ENCODE data around the gene FOXJ3. TPM values are rescaled to one million over a fixed set of nuclear protein-coding genes. Genes with fewer than 3 reads are reported as not detected.
A peak's percentile ranks its signal among the peaks of the same experiment; 100 is the strongest.

The FOXJ3 gene
- total RNA-seq, 2 donors from 2014 or later, result 44.5 to 47.5 TPM

DNA sequence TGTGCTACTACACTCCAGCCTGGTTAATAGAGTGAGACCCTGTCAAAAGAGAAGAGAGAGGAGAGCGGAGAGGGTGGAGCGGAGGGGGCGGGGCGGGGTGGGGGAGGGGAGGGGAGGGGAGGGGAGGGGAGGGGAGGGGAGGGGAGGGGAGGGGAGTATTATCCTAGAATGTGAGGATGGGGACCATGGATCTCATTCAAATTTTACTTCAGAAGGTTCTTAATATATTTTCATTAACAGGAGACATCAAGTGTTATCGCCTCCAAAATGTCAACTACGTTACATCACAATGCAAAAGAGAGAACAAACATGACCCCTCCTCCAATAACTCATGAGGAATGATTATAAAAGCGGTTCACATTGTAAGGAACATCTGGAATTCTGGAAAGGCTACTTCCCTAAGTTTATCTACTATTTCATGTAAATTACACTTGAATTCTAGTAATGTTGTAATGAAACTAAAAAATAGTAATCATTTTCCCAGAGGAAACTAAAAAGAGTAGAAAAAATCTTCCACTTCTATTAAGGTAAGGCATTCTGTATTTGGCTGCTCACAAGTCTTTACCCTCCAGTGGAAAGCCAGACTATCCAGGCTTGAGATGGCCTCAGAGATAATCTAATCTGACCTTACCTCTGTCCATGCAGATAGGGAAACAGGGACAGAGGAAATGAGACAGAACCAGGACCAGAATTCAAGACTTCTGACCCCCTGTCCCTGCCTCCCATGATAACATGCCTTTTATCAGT, 151.7 kb downstream of the FOXJ3 start:
- Mint-ChIP-seq H3K4me3 (no peak overlapping the region), H3K36me3 (ENCODE audit: insufficient read depth in 2 of 2) (peaks cover 0 to 5% of the 10 kb centered on the region in 2 donors), H3K27me3 (ENCODE audit: low read depth) (no peaks in the 10 kb centered on the region), H3K4me1 (ENCODE audit: low read depth) (peaks cover 9% of the 10 kb centered on the region), H3K9me3 (no peaks in the 10 kb centered on the region), H3K27ac (no peak overlapping the region)
- ATAC-seq (replicated peaks in 1 of 2) (no peak), DNase-seq (no peak)

DNA sequence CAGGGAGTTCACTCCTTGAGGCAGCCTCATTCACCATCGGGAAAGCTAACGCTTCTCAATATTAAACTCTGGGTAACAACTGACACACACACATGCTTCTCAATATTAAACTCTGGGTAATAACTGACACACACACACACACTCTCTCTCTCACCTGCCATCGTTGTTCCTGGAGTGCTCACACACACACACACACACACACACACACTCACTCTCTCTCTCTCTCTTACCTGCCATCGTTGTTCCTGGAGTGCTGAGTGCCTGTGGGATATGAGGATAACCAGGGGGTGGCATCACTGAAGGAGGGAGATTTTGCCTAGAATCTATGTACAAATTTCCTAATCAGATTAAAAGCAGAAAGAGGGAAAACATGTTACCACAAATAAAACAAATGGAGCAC, 153.3 kb downstream of the FOXJ3 start:
- Mint-ChIP-seq H3K4me3 (no peak overlapping the region), H3K27me3 (ENCODE audit: low read depth) (no peaks in the 10 kb centered on the region), H3K27ac (no peak overlapping the region), H3K9me3 (no peaks in the 10 kb centered on the region), H3K36me3 (ENCODE audit: insufficient read depth in 2 of 2) (peaks cover 0 to 1% of the 10 kb centered on the region in 2 donors), H3K4me1 (ENCODE audit: low read depth) (peaks cover 9% of the 10 kb centered on the region)
- no peak for DNase-seq
- ATAC-seq (replicated peaks in 1 of 2), result no peak

DNA sequence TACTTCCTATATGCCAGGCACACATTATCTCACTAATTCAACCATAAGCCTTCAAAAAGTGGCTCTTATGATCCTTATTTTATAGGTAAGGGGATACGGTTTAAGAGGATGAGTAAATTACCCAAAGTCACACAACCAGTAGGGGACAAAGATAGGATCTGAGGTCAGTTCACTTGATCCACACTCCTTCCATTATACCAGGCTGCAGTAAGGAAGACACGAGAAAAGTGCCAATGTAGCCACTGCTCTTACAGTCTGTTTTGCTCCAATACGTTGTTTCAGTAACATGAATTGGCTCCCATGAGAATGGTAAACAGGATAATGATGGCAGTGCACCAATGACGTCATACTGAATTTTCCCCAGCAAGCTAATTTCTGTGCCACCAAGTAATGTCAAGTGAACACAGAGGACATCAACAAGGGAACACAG, 155.1 kb downstream of the FOXJ3 start:
- Mint-ChIP-seq H3K4me1 (ENCODE audit: low read depth) (no peaks in the 10 kb centered on the region), H3K9me3 (no peaks in the 10 kb centered on the region), H3K27me3 (ENCODE audit: low read depth) (no peaks in the 10 kb centered on the region), H3K36me3 (ENCODE audit: insufficient read depth in 2 of 2) (peaks cover 0 to 1% of the 10 kb centered on the region in 2 donors), H3K4me3 (no peak overlapping the region), H3K27ac (no peak overlapping the region)
- ATAC-seq (replicated peaks in 1 of 2) (no peak), DNase-seq (no peak)

DNA sequence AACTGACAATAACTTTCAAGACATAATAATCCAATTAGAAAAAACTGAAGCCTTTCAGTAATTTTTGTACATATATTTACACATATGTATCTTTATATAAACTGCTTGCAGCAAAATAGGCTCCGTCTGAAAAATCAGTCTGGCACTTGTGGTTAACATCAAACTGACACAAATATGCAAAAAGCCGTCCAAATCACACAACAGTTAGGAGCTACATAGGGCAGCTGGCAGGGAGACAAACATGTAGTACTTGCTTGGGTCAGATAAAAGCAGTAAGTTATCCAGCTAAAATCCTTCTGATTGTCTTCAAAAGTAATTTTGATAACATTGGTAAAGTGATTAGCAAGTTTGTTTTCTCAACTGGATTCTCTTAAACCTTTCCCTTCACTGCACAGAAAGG, 155.8 kb downstream of the FOXJ3 start:
- Mint-ChIP-seq H3K27me3 (ENCODE audit: low read depth) (no peaks in the 10 kb centered on the region), H3K36me3 (ENCODE audit: insufficient read depth in 2 of 2) (peaks cover 0 to 1% of the 10 kb centered on the region in 2 donors), H3K4me1 (ENCODE audit: low read depth) (no peaks in the 10 kb centered on the region), H3K27ac (no peak overlapping the region), H3K9me3 (no peaks in the 10 kb centered on the region), H3K4me3 (no peak overlapping the region)
- no peak for ATAC-seq (replicated peaks in 1 of 2)
- no peak for DNase-seq

DNA sequence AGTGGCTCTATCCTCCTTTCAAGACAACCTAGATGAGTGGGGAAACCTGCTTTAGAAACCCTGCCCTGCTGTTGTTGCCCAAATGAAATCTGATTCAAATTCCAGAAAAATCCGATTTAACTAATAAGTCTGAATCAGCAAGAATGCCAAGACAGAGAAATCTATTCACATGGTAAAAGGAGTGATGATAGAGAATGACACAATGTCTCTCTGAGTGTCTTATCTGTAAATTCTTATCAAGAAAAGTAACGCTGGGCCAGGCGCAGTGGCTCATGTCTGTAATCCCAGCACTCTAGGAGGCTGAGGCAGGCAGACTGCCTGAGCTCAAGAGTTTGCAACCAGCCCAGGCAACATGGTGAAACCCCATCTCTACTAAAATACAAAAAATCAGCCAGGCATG, 156.8 kb downstream of the FOXJ3 start:
- no peaks in the 10 kb centered on the region for H3K27me3 Mint-ChIP-seq (ENCODE audit: low read depth)
- DNase-seq (no peak), ATAC-seq (replicated peaks in 1 of 2) (no peak)
- H3K9me3 Mint-ChIP-seq, result no peaks in the 10 kb centered on the region
- H3K4me3 Mint-ChIP-seq, result no peak overlapping the region
- no peaks in the 10 kb centered on the region for H3K4me1 Mint-ChIP-seq (ENCODE audit: low read depth)
- H3K27ac Mint-ChIP-seq, result no peak overlapping the region
- peaks cover 0 to 1% of the 10 kb centered on the region in 2 donors for H3K36me3 Mint-ChIP-seq (ENCODE audit: insufficient read depth in 2 of 2)

DNA sequence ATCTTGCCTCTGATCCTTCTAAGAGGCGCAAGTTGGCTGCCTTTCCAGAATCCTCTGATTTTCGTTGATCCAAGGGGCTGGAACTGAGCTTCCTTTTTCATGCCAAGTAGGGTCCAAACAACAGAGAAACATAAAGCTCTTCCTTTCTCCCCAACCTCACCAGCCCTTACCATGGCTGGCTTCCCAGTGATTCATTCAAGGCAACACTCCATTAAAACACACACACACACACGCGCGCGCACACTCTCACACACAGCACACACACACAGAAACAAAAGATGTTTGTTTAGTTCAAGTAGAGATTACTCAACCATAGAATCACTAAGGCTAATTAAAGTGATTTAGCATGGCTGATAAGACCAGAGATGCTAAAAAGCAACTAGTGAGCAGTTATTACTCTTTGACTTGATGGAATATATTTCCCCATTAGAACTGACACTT, 157.5 kb downstream of the FOXJ3 start:
- Mint-ChIP-seq H3K9me3 (no peaks in the 10 kb centered on the region), H3K4me1 (ENCODE audit: low read depth) (no peaks in the 10 kb centered on the region), H3K36me3 (ENCODE audit: insufficient read depth in 2 of 2) (peaks cover 0 to 1% of the 10 kb centered on the region in 2 donors), H3K4me3 (no peak overlapping the region), H3K27me3 (ENCODE audit: low read depth) (no peaks in the 10 kb centered on the region), H3K27ac (no peak overlapping the region)
- DNase-seq (no peak), ATAC-seq (replicated peaks in 1 of 2) (no peak)

DNA sequence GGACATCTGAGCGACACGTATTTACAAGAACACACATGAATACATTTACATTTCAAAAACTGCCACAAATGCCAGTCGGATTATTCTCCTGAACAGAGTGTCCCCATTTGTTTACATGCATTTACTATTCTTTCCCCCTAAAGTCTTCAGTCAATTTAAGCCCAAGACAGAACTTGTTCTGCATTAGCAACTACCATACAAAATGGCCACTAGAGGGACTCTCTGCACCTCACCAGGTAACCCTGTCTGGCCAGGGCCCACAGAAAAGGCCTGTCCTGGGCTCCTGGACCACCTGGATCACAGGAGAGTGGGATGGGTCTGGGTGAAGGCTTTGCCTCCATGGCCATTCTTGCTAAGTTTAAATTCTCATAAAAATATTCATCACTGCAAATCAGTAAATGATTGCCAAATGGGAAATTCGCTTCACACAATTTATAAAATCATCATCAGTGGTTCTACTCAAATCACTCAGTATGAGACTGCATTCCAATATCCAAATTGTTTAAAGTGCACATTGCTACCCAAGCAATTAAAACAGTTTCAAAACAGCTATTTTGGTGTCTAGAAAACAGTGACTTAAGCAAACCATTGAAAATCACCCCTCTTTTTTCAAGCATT, 158.0 kb downstream of the FOXJ3 start:
- DNase-seq, result peak in 1 of 2 donors; percentile 15
- H3K36me3 Mint-ChIP-seq (ENCODE audit: insufficient read depth in 2 of 2), result peaks cover 0 to 1% of the 10 kb centered on the region in 2 donors
- ATAC-seq (replicated peaks in 1 of 2), result peak; percentile 48 to 57
- H3K27me3 Mint-ChIP-seq (ENCODE audit: low read depth), result no peaks in the 10 kb centered on the region
- no peaks in the 10 kb centered on the region for H3K9me3 Mint-ChIP-seq
- no peak overlapping the region for H3K4me3 Mint-ChIP-seq
- no peak overlapping the region for H3K27ac Mint-ChIP-seq
- H3K4me1 Mint-ChIP-seq (ENCODE audit: low read depth), result no peaks in the 10 kb centered on the region

DNA sequence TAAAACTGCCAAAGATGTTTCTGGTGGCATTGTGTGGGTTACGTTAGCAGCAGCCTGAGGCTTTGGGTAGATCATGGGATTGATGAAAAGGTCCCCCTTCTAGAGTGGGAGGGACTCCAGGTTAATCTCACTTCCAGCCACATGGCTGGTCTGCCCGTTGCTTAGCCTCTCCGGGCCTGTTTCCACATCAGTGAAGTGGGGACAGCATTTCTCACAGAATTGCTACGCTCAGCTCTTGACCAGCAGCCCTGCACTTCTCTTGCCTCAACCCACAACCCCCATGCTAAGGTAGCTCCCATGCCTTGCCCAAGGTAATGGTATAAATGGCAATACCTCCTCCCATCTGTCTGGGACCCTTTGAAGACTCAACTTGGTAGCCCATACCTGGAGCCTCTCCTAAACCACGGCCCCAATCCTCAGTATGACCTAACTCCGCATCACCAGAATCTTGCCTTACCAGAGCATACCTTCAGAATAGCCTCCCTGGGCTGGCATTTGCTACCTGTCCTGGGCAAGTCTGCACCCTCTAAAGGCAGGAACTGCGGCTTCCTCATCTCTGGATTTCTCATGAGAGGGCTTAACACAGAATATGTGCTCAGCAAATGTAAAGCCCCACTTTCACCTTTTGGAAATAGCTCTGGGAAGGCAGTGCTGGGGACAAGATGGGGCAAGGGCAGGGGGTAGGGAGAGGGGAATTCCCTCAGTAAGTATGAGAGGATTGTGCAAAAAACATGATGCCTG, 159.6 kb downstream of the FOXJ3 start:
- H3K36me3 Mint-ChIP-seq (ENCODE audit: insufficient read depth in 2 of 2), result peaks cover 0 to 1% of the 10 kb centered on the region in 2 donors
- ATAC-seq (replicated peaks in 1 of 2), result no peak
- no peaks in the 10 kb centered on the region for H3K4me1 Mint-ChIP-seq (ENCODE audit: low read depth)
- H3K27me3 Mint-ChIP-seq (ENCODE audit: low read depth), result no peaks in the 10 kb centered on the region
- H3K9me3 Mint-ChIP-seq, result no peaks in the 10 kb centered on the region
- H3K27ac Mint-ChIP-seq, result no peak overlapping the region
- H3K4me3 Mint-ChIP-seq, result no peak overlapping the region
- no peak for DNase-seq

DNA sequence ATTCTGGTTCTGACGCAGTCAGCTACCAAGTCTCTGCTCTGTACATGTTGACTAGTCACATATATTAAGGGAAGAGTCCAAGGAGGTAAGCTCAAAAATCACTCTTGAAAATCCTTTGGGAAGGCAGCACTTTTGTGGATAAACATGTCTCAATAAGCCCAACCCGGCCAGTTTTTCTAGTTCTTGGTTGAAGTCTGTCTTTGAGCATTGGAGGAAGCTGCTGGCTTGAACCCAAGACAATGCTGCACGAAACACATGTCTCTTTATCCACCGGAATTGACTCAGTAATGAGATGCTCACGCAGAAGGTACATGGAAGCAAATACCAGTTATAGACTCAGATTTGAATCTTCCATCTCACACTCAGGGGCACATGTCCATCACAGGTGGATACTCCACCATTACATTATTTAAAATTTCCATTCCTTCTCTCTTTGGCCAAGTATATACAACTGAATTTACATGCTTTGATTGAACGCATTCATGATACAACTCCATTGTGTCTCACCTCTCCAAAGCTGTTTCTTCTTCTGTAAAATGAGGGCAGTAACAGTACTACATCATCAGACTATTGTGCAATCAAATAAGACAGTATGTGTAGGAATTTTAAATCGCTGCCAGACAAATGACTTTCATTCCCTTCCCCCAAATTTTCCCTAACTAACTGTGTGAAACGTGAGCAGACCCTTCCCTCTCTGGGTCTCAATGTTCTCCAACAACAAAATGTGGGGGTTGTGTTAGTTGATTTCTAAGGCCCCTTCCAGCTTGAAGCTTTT, 160.9 kb downstream of the FOXJ3 start:
- DNase-seq, result no peak
- H3K36me3 Mint-ChIP-seq (ENCODE audit: insufficient read depth in 2 of 2), result peaks cover 0 to 1% of the 10 kb centered on the region in 2 donors
- H3K4me1 Mint-ChIP-seq (ENCODE audit: low read depth), result no peaks in the 10 kb centered on the region
- no peaks in the 10 kb centered on the region for H3K27me3 Mint-ChIP-seq (ENCODE audit: low read depth)
- no peaks in the 10 kb centered on the region for H3K9me3 Mint-ChIP-seq
- no peak overlapping the region for H3K27ac Mint-ChIP-seq
- ATAC-seq (replicated peaks in 1 of 2), result no peak
- H3K4me3 Mint-ChIP-seq, result no peak overlapping the region

DNA sequence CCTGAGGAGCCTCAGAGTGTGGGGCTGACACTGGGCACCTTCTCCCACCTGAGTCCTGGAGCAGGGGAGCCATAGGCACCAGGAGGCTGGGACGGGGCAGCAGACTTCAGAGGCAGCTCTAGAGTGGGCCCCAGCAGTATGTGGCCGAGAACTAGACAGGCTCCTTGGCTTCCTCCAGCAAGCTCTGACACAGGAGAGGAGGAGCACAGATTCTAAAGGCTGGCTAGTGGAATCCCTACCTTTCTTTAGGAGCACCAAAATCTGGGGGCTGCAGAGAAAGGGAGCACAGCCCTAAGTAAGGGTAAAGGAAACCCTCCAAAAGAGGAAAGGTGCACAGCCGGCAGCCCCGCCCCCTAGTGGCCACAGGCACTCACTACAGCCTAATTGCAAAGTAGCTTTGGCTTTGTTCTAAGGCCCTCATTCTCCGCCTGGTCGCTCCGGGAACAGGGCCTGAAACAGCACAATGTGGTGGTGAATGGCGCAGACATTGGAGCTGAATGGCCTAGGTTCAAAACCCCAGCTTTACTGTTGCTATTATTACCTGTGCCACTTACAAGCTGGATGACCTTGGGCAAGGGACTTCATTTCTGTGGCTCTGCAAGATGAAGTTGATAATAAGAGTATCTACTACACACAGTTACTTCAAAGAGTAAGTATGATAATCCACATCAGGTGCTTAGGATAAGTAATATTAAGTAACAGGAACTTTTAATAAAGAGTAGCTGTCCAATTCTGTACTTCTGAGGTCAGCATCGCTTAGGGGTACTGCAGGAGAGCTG, 161.7 kb downstream of the FOXJ3 start:
- Mint-ChIP-seq H3K27me3 (ENCODE audit: low read depth) (no peaks in the 10 kb centered on the region), H3K4me3 (no peak overlapping the region), H3K4me1 (ENCODE audit: low read depth) (no peaks in the 10 kb centered on the region), H3K36me3 (ENCODE audit: insufficient read depth in 2 of 2) (peaks cover 0 to 1% of the 10 kb centered on the region in 2 donors), H3K9me3 (no peaks in the 10 kb centered on the region), H3K27ac (no peak overlapping the region)
- peak; percentile 55 to 72 for DNase-seq
- peak; percentile 43 to 60 for ATAC-seq (replicated peaks in 1 of 2)

DNA sequence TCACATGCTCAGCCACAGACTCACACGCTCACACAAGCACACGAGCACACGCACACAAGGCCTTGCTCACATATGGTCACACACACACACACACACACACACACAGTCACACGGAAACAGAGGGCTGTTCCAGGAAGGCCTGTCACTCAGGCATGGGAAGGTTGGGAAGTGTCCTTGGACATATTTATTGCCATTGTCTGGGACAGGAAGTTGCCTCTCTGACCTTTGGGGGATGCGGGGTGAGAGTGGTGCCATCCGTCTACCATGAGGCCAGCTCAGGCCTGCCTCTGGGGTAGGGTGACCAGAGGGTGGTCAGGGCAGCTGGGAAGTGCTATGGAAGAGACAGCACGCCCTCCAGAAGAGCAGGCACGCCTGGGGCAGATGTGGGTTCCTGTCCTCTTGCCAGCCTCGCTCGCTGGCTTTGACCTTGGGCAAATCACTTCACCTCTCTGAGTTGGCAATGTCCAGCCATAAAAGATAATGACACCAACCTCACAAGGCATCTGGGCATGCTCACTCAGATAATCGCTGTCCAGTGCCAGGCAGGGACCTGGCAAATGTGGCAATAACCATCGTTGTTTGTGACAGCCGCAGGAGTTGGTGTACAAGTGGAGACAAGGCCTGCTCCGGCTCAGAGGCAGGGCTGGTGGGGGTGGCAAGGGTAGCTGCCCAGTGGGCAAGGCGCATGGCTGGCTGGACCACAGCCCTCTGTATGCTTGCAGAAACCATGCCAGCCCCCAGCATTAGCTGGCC, 162.5 kb downstream of the FOXJ3 start:
- no peaks in the 10 kb centered on the region for H3K27me3 Mint-ChIP-seq (ENCODE audit: low read depth)
- DNase-seq, result no peak
- no peak overlapping the region for H3K4me3 Mint-ChIP-seq
- no peaks in the 10 kb centered on the region for H3K4me1 Mint-ChIP-seq (ENCODE audit: low read depth)
- ATAC-seq (replicated peaks in 1 of 2), result peak in 1 of 2 donors; percentile 5
- no peak overlapping the region for H3K27ac Mint-ChIP-seq
- H3K36me3 Mint-ChIP-seq (ENCODE audit: insufficient read depth in 2 of 2), result peaks cover 0 to 1% of the 10 kb centered on the region in 2 donors
- no peaks in the 10 kb centered on the region for H3K9me3 Mint-ChIP-seq
